Ishikawa (cell line): ENCODE data around the gene TFG.

Experiments used
- CEBPB ChIP-seq: IDR thresholded peaks from 2 replicates; pipeline ENCODE4 v1.6.1; 2012
- EGR1 ChIP-seq: IDR thresholded peaks from 2 replicates; pipeline ENCODE4 v1.6.1; 2012
- TCF12 ChIP-seq: IDR thresholded peaks from 2 replicates; pipeline ENCODE4 v1.6.1; 2012; ENCODE audit warnings: low read depth

DNA sequence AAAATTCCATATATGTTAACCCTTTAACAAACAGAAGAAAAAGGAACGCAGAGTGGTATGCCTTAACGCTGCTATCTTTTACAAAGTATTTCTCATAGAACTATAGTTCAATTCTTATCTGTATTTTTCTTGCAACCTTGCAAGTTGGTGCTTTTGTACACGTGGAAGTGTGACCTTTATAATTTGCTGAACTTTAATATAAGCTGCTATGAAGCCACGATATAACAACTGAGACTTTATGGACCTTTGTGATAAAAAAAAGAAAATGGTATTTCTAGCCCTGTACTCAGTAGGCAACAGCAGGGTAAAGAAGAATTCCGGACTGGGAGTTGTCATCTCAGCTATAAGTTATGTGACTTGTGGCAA lies 6.3 kb upstream of the TFG start:
- TF ChIP-seq EGR1 (no peak), CEBPB (no peak), TCF12 (no peak)
